ENCODE results near the gene CDK5RAP2. TPM values are rescaled to one million over a fixed set of nuclear protein-coding genes. Genes with fewer than 3 reads are reported as not detected.

CDK5RAP2 gene
- total RNA-seq, 1 donor = 21.2 TPM

DNA sequence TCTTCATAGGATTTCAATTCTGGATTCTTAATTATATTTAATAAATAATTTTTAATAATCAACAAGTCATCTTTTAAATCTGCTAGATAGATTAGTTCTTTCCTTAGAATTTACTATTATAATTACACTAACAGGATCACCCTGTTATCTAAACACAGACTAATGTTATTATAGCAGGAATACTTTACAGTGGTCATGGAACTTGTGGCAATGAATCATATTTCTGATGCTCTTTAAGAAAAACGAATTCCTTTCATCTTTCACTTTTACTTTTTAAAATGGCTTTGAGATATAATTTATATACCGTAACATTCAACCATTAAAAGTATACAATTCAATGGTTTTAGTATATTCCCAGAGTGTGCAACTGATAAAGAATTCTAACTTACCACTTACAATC, 29.7 kb upstream of the CDK5RAP2 start:
- H3K4me3 ChIP-seq (ENCODE audit: low read depth, low read length) = no peak overlapping the region
- DNase-seq (ENCODE audit: low read depth) = no peak
- TF ChIP-seq, protein P1, sequence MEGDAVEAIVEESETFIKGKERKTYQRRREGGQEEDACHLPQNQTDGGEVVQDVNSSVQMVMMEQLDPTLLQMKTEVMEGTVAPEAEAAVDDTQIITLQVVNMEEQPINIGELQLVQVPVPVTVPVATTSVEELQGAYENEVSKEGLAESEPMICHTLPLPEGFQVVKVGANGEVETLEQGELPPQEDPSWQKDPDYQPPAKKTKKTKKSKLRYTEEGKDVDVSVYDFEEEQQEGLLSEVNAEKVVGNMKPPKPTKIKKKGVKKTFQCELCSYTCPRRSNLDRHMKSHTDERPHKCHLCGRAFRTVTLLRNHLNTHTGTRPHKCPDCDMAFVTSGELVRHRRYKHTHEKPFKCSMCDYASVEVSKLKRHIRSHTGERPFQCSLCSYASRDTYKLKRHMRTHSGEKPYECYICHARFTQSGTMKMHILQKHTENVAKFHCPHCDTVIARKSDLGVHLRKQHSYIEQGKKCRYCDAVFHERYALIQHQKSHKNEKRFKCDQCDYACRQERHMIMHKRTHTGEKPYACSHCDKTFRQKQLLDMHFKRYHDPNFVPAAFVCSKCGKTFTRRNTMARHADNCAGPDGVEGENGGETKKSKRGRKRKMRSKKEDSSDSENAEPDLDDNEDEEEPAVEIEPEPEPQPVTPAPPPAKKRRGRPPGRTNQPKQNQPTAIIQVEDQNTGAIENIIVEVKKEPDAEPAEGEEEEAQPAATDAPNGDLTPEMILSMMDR (IDR thresholded peaks at IDR 0.05; ENCODE audit: insufficient read depth, low read depth, low read length) = no peak

DNA sequence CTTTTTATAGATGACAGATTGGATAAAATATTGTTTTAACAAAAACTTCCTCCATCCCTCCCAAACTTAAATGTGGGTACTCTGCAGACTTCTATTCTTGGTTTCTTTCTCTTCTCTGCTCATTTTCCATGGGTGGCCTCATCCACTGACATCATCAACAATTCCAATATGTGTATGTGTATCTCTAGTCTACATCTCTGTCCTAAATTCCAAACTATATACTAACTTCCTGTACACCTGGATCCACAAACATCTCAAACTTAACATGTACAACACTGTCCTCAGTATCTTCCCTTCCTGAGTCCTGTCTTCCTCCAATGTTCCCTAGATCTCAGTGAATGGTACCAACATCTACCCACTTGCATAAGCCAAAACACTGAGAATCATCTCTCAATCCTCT, 28.5 kb upstream of the CDK5RAP2 start:
- TF ChIP-seq, protein P1 (IDR thresholded peaks at IDR 0.05; ENCODE audit: insufficient read depth, low read depth, low read length) = no peak

DNA sequence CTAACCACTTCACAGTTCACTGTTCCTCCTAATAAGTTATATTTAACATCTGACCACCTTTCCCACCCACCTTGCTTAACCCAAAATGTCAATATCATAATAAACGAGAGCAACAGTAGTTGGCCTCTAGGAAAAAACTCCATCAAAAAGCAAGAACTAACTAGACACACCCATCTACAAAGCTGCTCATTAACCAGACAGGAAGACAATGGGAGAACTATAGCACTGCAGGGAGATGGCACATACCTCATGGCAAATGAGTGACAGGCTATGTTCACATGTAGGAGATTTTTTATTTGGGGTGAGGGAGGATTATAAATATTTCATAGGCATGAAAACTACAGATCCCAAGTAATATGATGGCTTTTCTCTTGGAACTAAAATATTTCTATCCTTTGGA, 23.6 kb upstream of the CDK5RAP2 start:
- no peak overlapping the region for H3K4me3 ChIP-seq (ENCODE audit: low read depth, low read length)
- DNase-seq (ENCODE audit: low read depth) = no peak
- TF ChIP-seq, protein P1 (IDR thresholded peaks at IDR 0.05; ENCODE audit: insufficient read depth, low read depth, low read length) = no peak

More for the DNA sequence above, 28.5 kb upstream of the CDK5RAP2 start:
- no peak for DNase-seq (ENCODE audit: low read depth)
- H3K4me3 ChIP-seq (ENCODE audit: low read depth, low read length) = no peak overlapping the region

DNA sequence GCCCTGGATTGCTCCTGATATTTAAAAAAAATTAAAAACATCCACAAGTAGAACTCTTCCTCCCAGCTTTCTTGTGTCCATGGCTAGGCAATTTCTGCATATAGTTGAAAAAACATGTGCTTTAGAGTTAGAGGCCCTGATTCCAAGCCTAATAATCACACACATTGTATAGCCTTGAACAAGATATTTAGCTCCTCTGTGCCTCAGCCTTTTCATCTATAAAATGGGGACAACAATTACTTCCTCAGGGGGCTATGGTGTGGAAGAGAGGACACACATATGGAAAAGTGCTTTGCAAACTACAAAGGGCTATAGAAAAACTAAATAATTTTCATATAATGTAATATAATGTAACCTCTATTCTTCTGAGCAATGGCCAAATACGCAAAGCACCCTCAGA, 23.0 kb upstream of the CDK5RAP2 start:
- no peak for DNase-seq (ENCODE audit: low read depth)
- TF ChIP-seq, protein P1 (IDR thresholded peaks at IDR 0.05; ENCODE audit: insufficient read depth, low read depth, low read length) = no peak

DNA sequence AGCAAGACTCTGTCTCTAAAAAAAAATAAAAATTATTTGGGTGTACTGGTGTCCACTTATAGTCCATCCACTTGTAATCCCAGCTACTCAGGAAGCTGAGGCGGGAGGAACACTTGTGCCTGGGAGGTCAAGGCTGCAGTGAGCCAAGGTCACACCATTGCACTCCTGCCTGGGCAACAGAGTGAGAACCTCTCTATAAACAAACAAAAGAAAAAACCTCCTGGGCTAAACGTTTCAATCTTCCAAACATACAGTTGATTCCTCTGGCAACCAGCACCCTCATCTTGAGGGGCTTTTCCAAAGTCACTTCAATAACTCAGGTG, 13.9 kb upstream of the CDK5RAP2 start:
- H3K4me3 ChIP-seq (ENCODE audit: low read depth, low read length) = no peak overlapping the region
- DNase-seq (ENCODE audit: low read depth) = no peak
- TF ChIP-seq, protein P1 (IDR thresholded peaks at IDR 0.05; ENCODE audit: insufficient read depth, low read depth, low read length) = no peak

More for the DNA sequence above, 23.0 kb upstream of the CDK5RAP2 start:
- no peak overlapping the region for H3K4me3 ChIP-seq (ENCODE audit: low read depth, low read length)

DNA sequence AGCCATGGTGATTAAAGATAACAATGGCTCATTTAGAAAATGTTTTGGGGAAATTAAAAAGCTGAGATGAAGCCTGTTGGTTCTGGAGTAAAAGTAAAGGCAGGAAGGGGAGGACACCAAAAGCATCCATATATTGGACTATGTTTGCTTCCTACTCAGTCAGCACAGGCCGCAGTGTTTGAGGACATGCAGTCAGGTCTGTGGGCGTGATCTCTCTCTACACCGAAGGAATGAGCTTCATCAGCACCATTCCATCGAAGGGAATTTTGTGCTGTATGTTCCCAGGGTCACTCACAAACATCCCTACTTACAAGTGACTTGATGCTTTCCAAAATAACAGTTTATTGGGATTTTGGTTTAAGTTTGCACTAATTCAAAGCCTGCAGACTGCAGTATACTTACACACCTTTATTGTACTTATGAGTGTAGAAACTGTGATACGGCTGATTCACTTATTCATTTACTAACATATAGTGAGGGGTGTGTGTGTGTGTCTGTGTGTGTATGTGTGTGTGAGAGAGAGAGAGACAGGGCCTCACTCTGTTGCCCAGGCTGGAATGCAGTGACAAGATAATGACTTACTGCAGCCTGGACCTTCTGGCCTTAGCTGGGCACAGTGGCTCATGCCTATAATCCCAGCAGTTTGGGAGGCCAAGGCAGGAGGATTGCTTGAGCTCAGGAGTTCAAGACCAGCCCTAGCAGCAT, 13.4 kb upstream of the CDK5RAP2 start:
- TF ChIP-seq, protein P1 (IDR thresholded peaks at IDR 0.05; ENCODE audit: insufficient read depth, low read depth, low read length) = no peak
- DNase-seq (ENCODE audit: low read depth) = no peak
- H3K4me3 ChIP-seq (ENCODE audit: low read depth, low read length) = no peak overlapping the region

DNA sequence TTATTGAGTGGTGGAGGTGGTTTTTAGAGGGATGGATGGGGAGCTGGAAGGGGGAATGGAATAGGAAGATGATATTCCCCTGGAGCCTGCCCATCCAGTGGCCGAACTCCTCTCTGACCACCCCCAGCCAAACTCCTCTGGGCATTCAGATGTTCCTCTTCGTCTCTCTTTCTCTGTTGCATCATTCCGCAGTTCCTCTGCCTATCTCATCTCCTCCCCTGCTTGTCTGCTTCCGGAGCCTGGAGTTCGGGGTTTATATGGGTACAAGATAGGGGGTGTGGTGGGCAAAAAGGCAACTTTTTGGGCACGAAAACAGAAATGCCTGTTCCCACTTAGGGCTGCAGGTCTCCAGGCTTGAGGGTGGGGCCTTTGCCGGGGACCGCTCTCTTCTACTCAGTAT, 12.2 kb upstream of the CDK5RAP2 start:
- TF ChIP-seq, protein P1 (IDR thresholded peaks at IDR 0.05; ENCODE audit: insufficient read depth, low read depth, low read length) = no peak

More for the DNA sequence above, 12.2 kb upstream of the CDK5RAP2 start:
- H3K4me3 ChIP-seq (ENCODE audit: low read depth, low read length) = no peak overlapping the region
- DNase-seq (ENCODE audit: low read depth) = no peak
